HepG2 (cell line): ENCODE results near the gene ADSS1. TPM values are rescaled to one million over a fixed set of nuclear protein-coding genes. Genes with fewer than 3 reads are reported as not detected.

ENCODE experiments used
- ATAC-seq: fragments of 200-7000 bp; cut with Tn5 transposase; 3 replicates; pipeline ENCODE4 v1.9.1; 2020; ENCODE audit warnings: mild to moderate bottlenecking, moderate library complexity
- BruUV-seq: library from RNA; stranded (reverse); fragments of 400-500 nt; replicated peaks from 2 replicates; lab custom pipeline; 2021; lab: Mats Ljungman, UMichigan
- CTCF ChIA-PET: fragments of 300-600 bp; formaldehyde crosslinking; extraction: SDS; loops from one replicate; lab custom pipeline; 2021; ENCODE audit warnings: low total read pairs, inconsistent platforms, low intra/inter-chr PET ratio; lab: Yijun Ruan, JAX
- POLR2A ChIA-PET: fragments of 350-600 bp; sonication (Branson Sonifier 250); formaldehyde crosslinking; loops from one replicate; lab custom pipeline; 2020; ENCODE audit warnings: antibody characterized with exemption, inconsistent platforms; lab: Yijun Ruan, JAX
- DNase-seq: peaks from one replicate; pipeline ENCODE4 v3.0.0-alpha.2; 2015; ENCODE audit warnings: low spot score
- FAIRE-seq: peaks from 3 replicates; lab custom pipeline; 2011; peaks lifted over from hg19 to GRCh38; lab: Jason Lieb, UNC
- H2AFZ ChIP-seq: one replicate; pipeline ENCODE4 v1.6.1; 2011; ENCODE audit warnings: low read length, inconsistent platforms
- H3K27ac ChIP-seq: fragments of 300-600 bp; 3 replicates; pipeline ENCODE4 v1.8.0; 2011; ENCODE audit warnings: mixed run types, mild to moderate bottlenecking, mixed read lengths, low read length, inconsistent platforms; ENCODE audit not compliant: insufficient read depth; ENCODE audit errors: extremely low read length
- H3K27me3 ChIP-seq, 2 experiments: fragments of 200-600 bp in 1 of 2; 2 replicates in 1 of 2; 3 replicates in 1 of 2; pipeline versions ENCODE4 v1.6.0 to v1.8.0; 2011; ENCODE audit warnings: low read length in 2 of 2, mild to moderate bottlenecking in 2 of 2, moderate library complexity in 2 of 2, inconsistent platforms in 1 of 2; ENCODE audit not compliant: insufficient read depth in 2 of 2, control insufficient read depth in 1 of 2
- H3K36me3 ChIP-seq, 2 experiments: fragments of 200-600 bp in 1 of 2; replicated peaks in 1 of 2; 2 replicates in 1 of 2; 3 replicates in 1 of 2; pipeline versions ENCODE4 v1.5.1 to v1.8.0; 2011; ENCODE audit warnings: low read length in 2 of 2, inconsistent platforms in 1 of 2; ENCODE audit not compliant: insufficient read depth in 2 of 2, control insufficient read depth in 1 of 2
- H3K4me1 ChIP-seq: 2 replicates; pipeline ENCODE4 v1.5.1; 2012; ENCODE audit warnings: low read length, inconsistent platforms; ENCODE audit not compliant: insufficient read depth
- H3K4me2 ChIP-seq: 2 replicates; pipeline ENCODE4 v1.6.0; 2011; ENCODE audit warnings: low read depth, low read length, inconsistent platforms
- H3K4me3 ChIP-seq, 3 experiments: fragments of 200-600 bp in 1 of 3; sonication (generic), shearing (Covaris generic) in 1 of 3; replicated peaks in 1 of 3; 2 replicates each; pipeline ENCODE4 v1.5.1; 2011 to 2016; ENCODE audit warnings: low read length in 3 of 3, inconsistent platforms in 2 of 3, low read depth in 2 of 3, mild to moderate bottlenecking in 2 of 3, control low read depth in 1 of 3, mixed read lengths in 1 of 3; ENCODE audit not compliant: insufficient read depth in 1 of 3
- H3K79me2 ChIP-seq: one replicate; pipeline ENCODE4 v1.6.1; 2011; ENCODE audit warnings: low read length, inconsistent platforms; ENCODE audit not compliant: insufficient read depth
- H3K9ac ChIP-seq: 2 replicates; pipeline ENCODE4 v1.6.0; 2011; ENCODE audit warnings: mild to moderate bottlenecking, low read depth, low read length, inconsistent platforms; ENCODE audit not compliant: insufficient read depth
- H3K9me3 ChIP-seq: 2 replicates; pipeline ENCODE4 v1.5.1; 2012; ENCODE audit warnings: mild to moderate bottlenecking, low read length
- H4K20me1 ChIP-seq: 2 replicates; pipeline ENCODE4 v1.6.0; 2011; ENCODE audit warnings: inconsistent platforms, mild to moderate bottlenecking, low read length, moderate library complexity; ENCODE audit not compliant: insufficient read depth
- ATF5 ChIP-seq: sonication (generic); formaldehyde crosslinking; IDR thresholded peaks from 2 replicates; pipeline ENCODE4 v1.4.0; 2020; ENCODE audit warnings: mild to moderate bottlenecking, low read depth, missing genetic modification reagents
- FOXK1 ChIP-seq: sonication (generic); formaldehyde crosslinking; IDR thresholded peaks from 2 replicates; pipeline ENCODE4 v1.4.0; 2020; ENCODE audit warnings: low read depth, missing genetic modification reagents, borderline replicate concordance
- HNRNPK ChIP-seq: fragments of 200-400 bp; formaldehyde crosslinking; IDR thresholded peaks from 2 replicates; pipeline ENCODE4 v1.6.1; 2018; ENCODE audit warnings: low read length, low read depth, moderate library complexity, mild to moderate bottlenecking; ENCODE audit not compliant: poor library complexity, severe bottlenecking
- HOXA7 ChIP-seq: sonication (generic); formaldehyde crosslinking; IDR thresholded peaks from 2 replicates; pipeline ENCODE4 v1.8.1; 2022; ENCODE audit warnings: mild to moderate bottlenecking, missing genetic modification reagents, moderate library complexity
- JUN ChIP-seq: sonication (generic); formaldehyde crosslinking; IDR thresholded peaks from 2 replicates; pipeline ENCODE4 v1.4.0; 2020; ENCODE audit warnings: mild to moderate bottlenecking, missing genetic modification reagents
- KDM5B ChIP-seq: sonication (generic); formaldehyde crosslinking; IDR thresholded peaks from 2 replicates; pipeline ENCODE4 v1.4.0; 2020; ENCODE audit warnings: missing genetic modification reagents, mild to moderate bottlenecking, borderline replicate concordance
- MED1 ChIP-seq: sonication (generic); formaldehyde crosslinking; IDR thresholded peaks from 2 replicates; pipeline ENCODE4 v1.4.0; 2020; ENCODE audit warnings: missing genetic modification reagents
- MED13 ChIP-seq: sonication (generic); formaldehyde crosslinking; IDR thresholded peaks from 2 replicates; pipeline ENCODE4 v1.5.0; 2020; ENCODE audit warnings: missing genetic modification reagents
- MTA3 ChIP-seq: sonication (generic); formaldehyde crosslinking; IDR thresholded peaks from 2 replicates; pipeline ENCODE4 v1.4.0; 2020; ENCODE audit warnings: missing genetic modification reagents
- MXD4 ChIP-seq: IDR thresholded peaks from 2 replicates; pipeline ENCODE4 v1.6.1; 2016; ENCODE audit warnings: mild to moderate bottlenecking, missing biosample characterization, missing genetic modification reagents
- MXI1 ChIP-seq: IDR thresholded peaks from 3 replicates; pipeline ENCODE4 v1.6.1; 2012; ENCODE audit warnings: low read depth, low read length, inconsistent platforms, borderline replicate concordance
- SALL1 ChIP-seq: sonication (generic); formaldehyde crosslinking; IDR thresholded peaks from 2 replicates; pipeline ENCODE4 v1.8.0; 2022; ENCODE audit warnings: mild to moderate bottlenecking, missing genetic modification reagents
- U2AF2 ChIP-seq: fragments of 200-400 bp; formaldehyde crosslinking; IDR thresholded peaks from 2 replicates; pipeline ENCODE4 v1.6.1; 2017; ENCODE audit warnings: low read depth, mild to moderate bottlenecking, low read length
- ZNF225 ChIP-seq: sonication (generic); formaldehyde crosslinking; IDR thresholded peaks from 2 replicates; pipeline ENCODE4 v1.4.0; 2020; ENCODE audit warnings: mild to moderate bottlenecking, missing genetic modification reagents
- ZNF33A ChIP-seq: sonication (generic); formaldehyde crosslinking; IDR thresholded peaks from 2 replicates; pipeline ENCODE4 v1.5.1; 2020; ENCODE audit warnings: missing genetic modification reagents, mild to moderate bottlenecking, moderate library complexity, borderline replicate concordance
- ZNF629 ChIP-seq: sonication (generic); formaldehyde crosslinking; conservative IDR thresholded peaks from 2 replicates; pipeline ENCODE4 v1.5.0; 2020; ENCODE audit warnings: missing genetic modification reagents
- ZNF737 ChIP-seq: sonication (generic); formaldehyde crosslinking; IDR thresholded peaks from 2 replicates; pipeline ENCODE4 v1.5.0; 2020; ENCODE audit warnings: missing genetic modification reagents, mild to moderate bottlenecking, borderline replicate concordance
- WGBS: methylation state at CpG from one replicate; pipeline ENCODE4 v1.1.6; 2017; ENCODE audit warnings: low lambda C conversion rate; 5-methylcytosine and 5-hydroxymethylcytosine counted together
- in situ Hi-C: cut with HindIII; loops from 2 replicates; pipeline ENCODE4 v1.10.0; 2017; ENCODE audit warnings: low pct_unique_long_range_greater_than_20kb; ENCODE audit not compliant: extremely low pct_ligation_motif_present
- intact Hi-C: fragments of 100-400 bp; cut with micrococcal nuclease; formaldehyde crosslinking; loops from one replicate; pipeline ENCODE4 v1.10.0; 2022; ENCODE audit not compliant: unreplicated experiment
- polyA plus RNA-seq, 8 experiments: library from polyadenylated mRNA; depleted of rRNA in 3 of 8; stranded (reverse) in 7 of 8; unstranded in 1 of 8; fragments of >200 nt; fragmentation: Illumina TruSeq in 4 of 8; extraction: Trizol in 4 of 8; gene quantifications; 2 replicates each; pipeline versions ENCODE4 v1.2.1 to v1.2.3, GENCODE V29; 2011 to 2016; ENCODE audit warnings: low read depth in 4 of 8, missing spikeins in 1 of 8, mixed read lengths in 1 of 8; ENCODE audit not compliant: insufficient read depth in 1 of 8
- total RNA-seq, 5 experiments: library from RNA; depleted of rRNA; stranded (reverse); fragments of >200 nt; fragmentation: Illumina TruSeq; extraction: Trizol; gene quantifications; 2 replicates each; pipeline ENCODE4 v1.2.3, GENCODE V29; 2016; ENCODE audit warnings: low read depth in 1 of 5
- TF ChIP-seq, protein P1 (sequence below): sonication (generic); formaldehyde crosslinking; IDR thresholded peaks from 2 replicates; pipeline ENCODE4 v1.4.0; 2020; ENCODE audit warnings: missing genetic modification reagents, borderline replicate concordance

Gene ADSS1
- total and polyA plus RNA-seq, 2 of the 13 experiments (the other 11 are each of a cell fraction or from before 2014, with no cell fraction given), result 1.0 to 36.7 TPM

DNA sequence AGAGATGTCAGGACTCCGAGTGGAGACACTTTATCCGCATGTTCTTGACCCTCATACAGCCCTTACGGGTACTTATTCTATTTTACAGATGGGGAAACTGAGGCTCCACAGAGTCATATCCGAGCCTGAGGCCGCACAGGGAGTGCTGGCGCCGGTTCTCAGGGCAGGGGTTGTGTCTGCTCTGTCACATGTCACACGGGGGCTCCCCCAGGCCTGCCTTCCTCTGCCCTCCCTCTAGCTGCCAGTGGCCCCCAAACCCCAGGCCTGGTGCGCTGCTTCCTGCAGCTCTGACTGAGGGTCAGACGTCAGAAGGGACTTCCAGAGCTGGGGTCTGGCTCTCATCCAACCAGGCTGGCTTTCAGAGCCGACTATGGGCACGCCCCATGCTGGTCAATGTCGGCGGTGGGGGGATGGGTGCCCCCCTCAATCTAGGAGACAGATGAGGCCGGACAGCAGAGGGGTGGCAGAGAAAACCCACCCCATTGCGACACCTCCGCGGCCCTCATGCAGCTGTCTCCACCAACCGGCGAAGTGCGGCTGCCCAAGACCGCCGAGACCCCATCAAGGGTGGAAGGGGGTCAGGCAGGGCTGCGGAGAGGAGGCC lies 35.4 kb upstream of the ADSS1 start (continued):
- peak; percentile 89 for TF ChIP-seq ATF5 (CRISPR knock-in tag)
- no peak for TF ChIP-seq MXD4 (CRISPR knock-in tag)
- TF ChIP-seq, protein P1, sequence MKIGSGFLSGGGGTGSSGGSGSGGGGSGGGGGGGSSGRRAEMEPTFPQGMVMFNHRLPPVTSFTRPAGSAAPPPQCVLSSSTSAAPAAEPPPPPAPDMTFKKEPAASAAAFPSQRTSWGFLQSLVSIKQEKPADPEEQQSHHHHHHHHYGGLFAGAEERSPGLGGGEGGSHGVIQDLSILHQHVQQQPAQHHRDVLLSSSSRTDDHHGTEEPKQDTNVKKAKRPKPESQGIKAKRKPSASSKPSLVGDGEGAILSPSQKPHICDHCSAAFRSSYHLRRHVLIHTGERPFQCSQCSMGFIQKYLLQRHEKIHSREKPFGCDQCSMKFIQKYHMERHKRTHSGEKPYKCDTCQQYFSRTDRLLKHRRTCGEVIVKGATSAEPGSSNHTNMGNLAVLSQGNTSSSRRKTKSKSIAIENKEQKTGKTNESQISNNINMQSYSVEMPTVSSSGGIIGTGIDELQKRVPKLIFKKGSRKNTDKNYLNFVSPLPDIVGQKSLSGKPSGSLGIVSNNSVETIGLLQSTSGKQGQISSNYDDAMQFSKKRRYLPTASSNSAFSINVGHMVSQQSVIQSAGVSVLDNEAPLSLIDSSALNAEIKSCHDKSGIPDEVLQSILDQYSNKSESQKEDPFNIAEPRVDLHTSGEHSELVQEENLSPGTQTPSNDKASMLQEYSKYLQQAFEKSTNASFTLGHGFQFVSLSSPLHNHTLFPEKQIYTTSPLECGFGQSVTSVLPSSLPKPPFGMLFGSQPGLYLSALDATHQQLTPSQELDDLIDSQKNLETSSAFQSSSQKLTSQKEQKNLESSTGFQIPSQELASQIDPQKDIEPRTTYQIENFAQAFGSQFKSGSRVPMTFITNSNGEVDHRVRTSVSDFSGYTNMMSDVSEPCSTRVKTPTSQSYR (CRISPR knock-in tag), result peak; percentile 64; the same call in 1 of the 2 replicates
- peak; percentile 88; the same call in 1 of the 2 replicates for TF ChIP-seq HOXA7 (CRISPR knock-in tag)
- 0 out of 2 replicates have a peak, but pooled peaks have one; percentile 11 for TF ChIP-seq ZNF225 (CRISPR knock-in tag)

GRCh38 chr14:104689109-104689880 lies 34.7 kb upstream of the ADSS1 start, which contains the start of gene INF2:
Gene INF2, plus strand, starts transcription at chr14:104689618. Its CDS starts 11,748 bp downstream, at chr14:104701366.
- 4% methylated on average over 5 of the region's 76 CpGs for WGBS
- intact Hi-C loops, result loop anchor here (5.0 kb wide), 1 partner anchor 37 kb away; no protein-coding TSS in a partner anchor
- POLR2A ChIA-PET, result interaction anchor here (1.4 to 4.5 kb wide), 7 partner anchors 8 to 175 kb away, joined by 3 to 89 read pairs (median 6); partner anchors contain the start of gene CEP170B
- peak; percentile 20; the same call in 1 of the 2 replicates for TF ChIP-seq SALL1 (CRISPR knock-in tag)
- peak; percentile 37; the same call in 1 of the 2 replicates for TF ChIP-seq MED13 (CRISPR knock-in tag)
- no peak for TF ChIP-seq FOXK1 (CRISPR knock-in tag)
- no peak for TF ChIP-seq U2AF2
- TF ChIP-seq KDM5B, result no peak
- no peak for TF ChIP-seq ZNF33A (CRISPR knock-in tag)
- TF ChIP-seq MTA3 (CRISPR knock-in tag), result no peak
- TF ChIP-seq MED1 (CRISPR knock-in tag), result peak; percentile 20; the same call in 1 of the 2 replicates
- TF ChIP-seq ZNF737 (CRISPR knock-in tag), result no peak
- TF ChIP-seq ZNF629 (CRISPR knock-in tag), result 0 out of 2 replicates have a peak, but pooled peaks have one; percentile 1
- TF ChIP-seq HNRNPK, result peak; percentile 26
- no peak for TF ChIP-seq JUN (CRISPR knock-in tag)
- TF ChIP-seq MXI1, result 0 out of 3 replicates have a peak, but pooled peaks have one; percentile 7

More at GRCh38 chr14:104689109-104689880, 34.7 kb upstream of the ADSS1 start, which contains the start of gene INF2:
- DNase-seq, result peak; percentile 62
- CTCF ChIA-PET, result no interaction called here
- H3K9me3 ChIP-seq, result no peaks in the 10 kb centered on the region
- peaks cover 32% of the 10 kb centered on the region for H3K79me2 ChIP-seq
- peaks cover 19% of the 10 kb centered on the region; the same call in 1 of the 2 replicates for H4K20me1 ChIP-seq
- H3K4me1 ChIP-seq, result peaks cover 63% of the 10 kb centered on the region
- no peak for FAIRE-seq
- H2AFZ ChIP-seq, result no peak within 1 kb of the TSS
- no TSS peak for BruUV-seq
- peak within 1 kb of the TSS; percentile 88 for H3K9ac ChIP-seq
- H3K27me3 ChIP-seq, result no peaks in the 10 kb centered on the region
- H3K4me3 ChIP-seq, result peak within 1 kb of the TSS; percentile 74 to 90 (median 86)
- H3K27ac ChIP-seq, result peak within 1 kb of the TSS; percentile 93
- H3K4me2 ChIP-seq, result peak within 1 kb of the TSS; percentile 86
- no peaks in the 10 kb centered on the region; a peak in 1 of 5 replicates for H3K36me3 ChIP-seq
- in situ Hi-C loops, result no loop called here
- ATAC-seq, result peak; percentile 57
